GM12891 (cell line): Measurements from ENCODE around the gene LSM12.

ENCODE experiments used
- POLR2A ChIP-seq: IDR thresholded peaks from 2 replicates; pipeline ENCODE4 v1.6.1; 2011; ENCODE audit warnings: low read depth, low read length, control low read depth
- POLR2AphosphoS5 ChIP-seq: IDR thresholded peaks from 2 replicates; pipeline ENCODE4 v1.6.1; 2011; ENCODE audit warnings: low read depth, low read length, control low read depth
- SPI1 ChIP-seq: IDR thresholded peaks from 2 replicates; pipeline ENCODE4 v1.6.1; 2011; ENCODE audit warnings: low read depth, low read length, control low read depth
- TAF1 ChIP-seq: IDR thresholded peaks from 2 replicates; pipeline ENCODE4 v1.6.1; 2011; ENCODE audit warnings: low read depth, low read length, control low read depth

DNA sequence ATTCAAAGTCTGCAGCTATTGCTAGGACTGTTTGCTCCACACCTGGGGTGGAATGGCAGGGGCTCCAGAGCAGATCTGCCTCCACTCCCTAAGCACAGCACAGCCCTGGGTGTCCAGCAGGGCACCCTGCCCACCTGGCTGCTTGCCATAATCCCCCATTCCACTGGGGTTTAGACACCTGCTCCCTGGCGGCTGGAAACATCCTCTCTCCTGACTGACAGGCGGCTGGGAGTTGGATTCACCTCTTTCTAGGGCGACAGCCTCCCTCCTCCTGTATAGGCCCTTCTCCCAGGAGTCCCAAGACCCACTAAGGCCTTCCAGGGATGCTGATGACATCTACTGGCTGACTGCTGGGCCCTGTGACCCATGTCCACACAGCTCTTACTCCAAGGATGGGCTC is 39.0 kb upstream of the LSM12 start:
- TF ChIP-seq POLR2A: no peak
- no peak for TF ChIP-seq POLR2AphosphoS5
- no peak for TF ChIP-seq TAF1
- no peak for TF ChIP-seq SPI1
